CD4-positive, alpha-beta T cell treated with Interleukin-10 for 1 hour (primary cell): Measurements from ENCODE around the gene TESMIN.

Experiments
- DNase-seq: peaks from one replicate; pipeline ENCODE4 v3.0.0-alpha.2; 2020

TESMIN gene

DNA sequence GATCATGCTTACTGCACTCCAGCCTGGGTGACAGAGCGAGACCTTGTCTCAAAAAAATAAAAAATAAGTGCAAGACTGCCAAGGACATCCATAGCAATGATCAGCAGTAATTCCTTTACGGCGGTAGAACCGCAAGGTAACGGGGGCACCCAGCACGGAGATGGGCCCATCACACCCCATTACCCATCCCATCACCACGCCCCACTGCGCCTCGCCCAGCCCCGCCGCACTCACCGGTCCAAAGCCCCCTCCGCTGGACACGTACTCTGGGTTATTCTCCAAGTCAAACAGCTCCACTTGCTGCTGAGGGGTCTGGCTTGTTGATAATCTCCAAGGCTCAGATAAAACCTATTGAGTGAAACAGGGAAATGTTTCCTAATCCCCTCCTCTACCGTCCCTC, 8.7 kb upstream of the TESMIN start:
- no peak for DNase-seq

DNA sequence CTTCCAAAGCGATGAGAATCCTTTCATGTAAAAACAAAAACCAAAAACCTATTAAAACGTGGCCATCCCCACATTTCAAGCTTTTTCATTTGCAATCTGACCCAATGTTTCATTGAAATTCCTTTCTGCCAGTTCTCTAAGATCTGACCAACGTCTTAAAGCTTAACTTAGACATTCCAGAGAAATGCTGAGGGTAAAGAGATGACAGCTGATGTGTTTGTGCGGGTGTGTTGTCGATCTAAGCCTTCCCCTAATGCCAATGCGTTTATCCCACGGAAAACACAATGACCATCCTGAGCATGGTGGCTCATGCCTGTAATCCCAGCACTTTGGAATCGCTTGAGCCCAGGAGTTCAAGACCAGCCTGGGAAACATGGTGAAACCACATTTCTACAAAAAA, 6.4 kb upstream of the TESMIN start:
- no peak for DNase-seq

DNA sequence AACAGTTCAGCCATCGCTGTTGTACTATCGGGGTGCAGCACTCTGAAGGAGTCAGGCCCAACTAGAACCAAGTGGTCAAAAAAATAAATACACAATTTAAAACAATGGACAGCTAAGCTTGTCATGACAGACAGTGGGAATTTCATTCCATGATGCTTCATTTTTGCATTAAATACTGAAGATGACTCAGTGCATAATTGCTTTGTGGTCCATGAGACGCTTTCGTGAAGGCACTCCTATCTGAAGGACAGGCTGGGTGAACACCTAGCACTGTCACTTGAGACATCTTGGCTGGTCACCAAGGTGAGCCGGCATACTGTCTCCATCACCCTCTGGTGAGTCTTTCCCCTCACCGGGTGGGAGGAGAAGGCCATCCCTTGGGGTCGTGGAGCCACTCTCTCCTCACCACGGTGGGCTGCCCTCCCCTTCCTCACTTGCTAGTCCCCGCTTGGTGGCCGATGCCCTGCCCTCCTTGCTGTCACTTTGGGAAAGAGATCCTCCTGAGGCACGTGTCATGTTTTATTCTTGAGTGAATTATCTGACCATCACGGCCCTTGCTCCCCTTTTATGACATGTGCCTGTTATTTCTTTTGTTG, 4.9 kb upstream of the TESMIN start:
- DNase-seq, result no peak

DNA sequence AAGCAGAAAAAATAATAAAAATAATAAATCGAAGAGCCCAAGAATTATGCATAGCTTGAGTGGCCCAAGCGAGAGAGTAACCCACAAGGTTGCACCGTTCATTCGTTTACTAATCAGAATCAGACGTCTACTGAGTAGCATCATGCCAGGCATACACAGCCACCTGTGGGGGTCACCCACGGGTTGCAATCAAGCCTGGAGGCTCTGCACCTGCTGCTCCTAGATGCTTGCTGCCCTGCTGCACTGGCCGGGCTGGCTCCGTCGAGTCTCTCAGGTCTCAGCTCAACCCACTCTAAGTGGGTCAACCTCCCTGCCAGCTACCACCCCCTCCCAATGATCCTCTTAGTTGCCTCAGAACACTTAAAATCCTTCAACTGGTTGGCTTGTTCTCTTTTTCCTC, 2.0 kb upstream of the TESMIN start:
- no peak for DNase-seq

DNA sequence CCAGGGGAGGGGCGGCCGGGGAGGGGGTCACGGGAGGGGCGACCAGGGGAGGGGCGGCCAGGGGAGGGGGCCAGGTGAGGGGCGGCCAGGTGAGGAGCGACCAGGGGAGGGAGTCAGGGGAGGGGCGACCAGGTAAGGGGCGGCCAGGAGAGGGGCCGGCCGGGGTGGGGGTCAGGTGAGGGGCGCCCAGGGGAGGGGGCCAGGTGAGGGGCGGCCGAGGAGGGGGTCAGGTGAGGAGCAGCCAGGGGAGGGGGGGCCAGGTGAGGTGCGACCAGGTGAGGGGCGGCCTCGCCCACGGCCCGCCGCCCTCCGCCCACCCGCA, 355 bp downstream of the TESMIN start:
- no peak for DNase-seq

DNA sequence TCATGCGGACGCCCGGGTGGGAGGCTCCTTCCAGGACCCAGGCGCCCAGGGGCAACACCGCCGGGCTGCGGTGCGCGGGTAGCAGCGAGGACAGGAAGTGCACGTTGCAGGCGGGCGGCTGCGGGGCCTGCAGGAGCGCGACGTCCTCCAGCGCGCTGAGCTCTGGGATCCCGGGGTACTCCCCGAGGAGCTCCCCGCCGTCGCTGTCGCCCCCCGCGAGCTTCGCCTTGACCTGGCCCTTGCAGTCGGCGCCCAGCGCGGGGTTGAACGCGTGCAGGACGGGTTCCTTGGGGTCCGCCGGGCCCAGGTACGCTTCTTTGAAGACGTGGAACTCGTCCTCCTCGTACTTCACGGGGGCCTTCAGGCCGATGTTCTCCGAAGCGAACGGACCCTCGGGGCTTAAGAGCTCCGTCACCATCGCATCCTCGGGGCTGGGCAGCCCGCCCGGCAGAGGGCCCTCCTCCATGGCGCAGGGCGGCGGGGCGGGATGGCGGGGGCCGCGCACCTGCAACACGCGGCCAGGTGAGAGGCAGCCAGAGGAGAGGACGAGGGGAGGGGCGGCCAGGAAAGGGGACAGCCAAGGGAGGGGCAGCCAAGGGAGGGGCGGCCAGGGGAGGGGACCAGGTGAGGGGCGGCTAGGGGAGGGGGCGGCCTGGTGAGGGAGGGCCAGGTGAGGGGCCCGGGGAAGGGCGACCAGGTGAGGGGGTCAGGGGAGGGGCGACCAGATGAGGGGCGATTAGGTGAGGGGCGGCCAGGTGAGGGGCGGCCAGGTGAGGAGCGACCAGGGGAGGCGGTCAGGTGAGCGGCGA, 921 bp downstream of the TESMIN start:
- peak; percentile 14 for DNase-seq

DNA sequence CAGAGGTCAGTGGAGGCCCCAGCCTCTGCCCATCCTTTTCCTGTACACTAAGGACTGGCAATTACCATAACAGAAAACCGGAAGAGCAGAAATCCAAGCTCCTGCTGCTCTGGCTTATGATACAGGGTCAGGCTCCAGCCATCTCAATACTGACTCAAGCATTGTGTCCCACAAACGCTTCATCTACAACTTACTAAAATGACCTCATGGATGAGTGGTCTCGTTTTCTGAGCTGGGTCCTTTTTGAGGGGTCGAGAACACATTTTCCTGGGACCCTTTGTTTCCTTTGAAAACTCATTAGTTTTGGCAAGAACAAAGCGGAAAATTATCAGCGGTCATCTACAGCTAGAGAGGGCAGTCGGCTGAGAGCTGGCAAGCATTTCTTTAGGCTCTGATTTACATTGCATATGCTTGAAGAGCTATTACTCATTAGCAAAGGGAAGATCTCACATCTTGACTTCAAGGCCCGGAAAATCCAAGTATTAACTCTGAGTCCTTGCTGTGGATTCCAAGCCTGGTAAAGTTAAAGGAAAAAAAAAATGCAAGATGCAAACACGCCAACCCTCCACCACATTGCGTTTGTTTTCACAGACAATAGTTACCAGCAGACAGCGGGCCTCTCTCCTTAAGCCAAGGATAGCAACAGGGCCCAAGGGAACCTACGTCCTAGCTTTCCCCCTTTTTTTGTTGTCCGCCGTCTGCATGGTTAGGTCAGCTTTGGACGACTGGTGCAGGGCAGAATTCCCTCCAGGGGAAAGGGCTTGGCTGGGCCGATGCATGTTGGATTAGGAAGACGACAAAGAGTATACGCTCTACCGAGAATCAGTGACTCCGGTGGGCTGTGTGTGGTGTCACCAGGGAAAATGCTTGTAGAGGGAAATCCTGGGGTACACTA, 1.8 kb downstream of the TESMIN start:
- DNase-seq, result no peak

DNA sequence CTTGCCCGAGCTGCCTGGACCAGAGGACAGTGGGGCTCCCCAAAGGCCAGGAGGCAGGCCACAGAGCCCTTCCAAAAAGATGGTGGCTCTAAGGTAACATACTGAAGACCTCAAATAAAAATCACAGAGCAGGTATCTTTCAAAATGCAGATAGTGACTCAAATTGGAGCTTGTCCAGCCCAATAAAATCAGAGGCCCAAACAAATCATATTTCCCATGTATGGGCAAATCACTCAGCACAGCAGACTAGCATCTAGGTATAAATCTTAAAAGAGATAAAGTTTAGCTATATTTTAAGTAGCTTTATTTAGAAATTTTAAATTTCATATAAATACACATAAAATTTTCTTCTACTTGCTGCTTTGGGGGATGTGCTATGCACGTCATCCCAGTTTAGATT, 3.3 kb downstream of the TESMIN start:
- DNase-seq, result no peak

DNA sequence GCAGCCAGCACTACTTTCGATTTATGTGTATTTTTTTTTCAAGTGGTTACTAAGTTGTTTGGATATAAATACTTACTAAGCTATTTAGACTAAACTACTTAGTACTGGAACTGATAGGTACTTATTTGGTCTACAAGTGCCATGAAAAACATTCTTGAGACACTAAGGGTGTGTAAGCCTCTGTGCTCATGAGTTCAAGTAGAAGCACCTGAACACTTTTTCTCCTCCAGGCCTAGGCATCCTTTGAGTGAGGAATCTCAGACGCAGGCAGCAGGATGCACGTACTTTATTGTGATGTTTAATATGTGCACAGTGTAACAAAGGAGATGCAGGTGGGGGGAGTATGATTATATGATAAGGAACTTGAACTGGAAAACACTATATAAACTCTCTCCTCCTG, 7.8 kb downstream of the TESMIN start:
- DNase-seq, result no peak

DNA sequence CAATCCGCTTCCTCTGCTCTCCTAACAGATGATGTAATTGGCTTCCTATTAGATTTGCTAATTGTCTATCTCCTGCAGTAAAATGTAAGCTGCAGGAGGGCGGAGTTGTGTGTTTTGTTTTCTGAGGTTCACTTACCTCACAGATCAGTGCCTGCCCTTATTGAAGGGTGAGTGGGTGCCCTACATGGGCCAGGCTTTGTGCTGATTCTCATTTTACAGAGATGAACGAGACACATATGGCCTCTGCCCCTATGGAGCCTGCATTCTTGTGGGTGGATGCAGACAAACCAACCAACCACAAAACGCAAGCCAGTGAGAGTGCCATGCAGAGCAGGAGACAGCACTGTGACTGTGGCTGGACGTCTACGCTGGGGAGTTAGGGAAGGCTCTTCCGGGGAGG, 9.9 kb downstream of the TESMIN start:
- DNase-seq, result no peak

DNA sequence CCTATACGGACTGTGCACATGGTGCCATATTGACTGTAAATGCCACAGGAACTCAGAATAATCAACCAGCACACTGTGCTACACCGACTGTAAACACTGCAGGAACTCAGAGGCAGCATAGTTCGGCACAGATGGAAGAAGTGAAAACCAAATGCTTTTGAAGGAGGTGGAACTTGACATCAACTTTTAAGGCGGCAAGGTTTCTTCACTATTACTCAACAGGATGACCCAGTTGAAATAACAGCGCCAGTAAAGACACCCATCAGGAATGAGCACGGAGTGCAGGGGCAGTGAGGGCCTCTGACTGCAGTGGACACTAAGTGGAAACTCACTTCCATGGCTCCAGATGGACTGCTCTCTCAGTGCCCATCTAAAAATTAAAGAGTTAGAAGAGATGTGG, 15.7 kb downstream of the TESMIN start:
- DNase-seq, result no peak

DNA sequence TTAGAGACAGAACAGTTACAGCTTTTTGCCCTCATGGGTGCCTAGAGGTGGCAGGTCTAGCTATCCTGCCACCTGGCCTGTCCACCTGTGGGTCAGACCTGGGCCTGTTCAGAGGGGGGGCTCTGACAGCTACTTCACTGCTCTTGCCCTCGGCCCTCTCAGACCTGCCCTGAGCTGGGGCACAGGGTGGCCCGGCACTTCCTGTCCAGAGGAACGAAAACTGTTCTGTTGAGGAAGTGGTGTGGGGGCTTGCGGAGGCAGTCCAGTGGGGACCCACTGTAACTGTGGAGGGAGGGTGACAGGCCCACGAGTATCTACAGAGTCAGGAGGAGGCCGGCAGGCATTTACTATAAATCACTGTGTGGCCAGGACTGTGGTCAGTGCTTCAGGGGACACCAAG, 16.2 kb downstream of the TESMIN start:
- no peak for DNase-seq

DNA sequence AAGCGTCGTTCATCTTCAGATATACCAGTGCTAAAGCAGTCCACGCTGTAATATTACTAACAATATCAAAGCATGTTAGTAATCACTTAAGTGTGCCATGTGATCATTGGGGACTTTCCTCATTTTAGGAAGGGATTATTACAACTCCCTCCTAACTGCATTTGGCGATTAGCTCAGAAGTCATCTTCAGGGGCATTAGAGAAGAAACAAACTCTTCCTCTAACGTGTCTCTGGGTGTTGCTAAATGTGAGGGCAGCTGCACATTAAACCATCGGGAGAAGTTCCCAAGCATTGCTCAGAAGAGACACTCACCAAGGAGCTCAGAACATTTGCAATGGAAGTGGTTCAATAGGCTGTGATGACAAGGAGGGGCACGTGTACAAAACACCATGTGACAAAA, 17.2 kb downstream of the TESMIN start:
- DNase-seq, result no peak

DNA sequence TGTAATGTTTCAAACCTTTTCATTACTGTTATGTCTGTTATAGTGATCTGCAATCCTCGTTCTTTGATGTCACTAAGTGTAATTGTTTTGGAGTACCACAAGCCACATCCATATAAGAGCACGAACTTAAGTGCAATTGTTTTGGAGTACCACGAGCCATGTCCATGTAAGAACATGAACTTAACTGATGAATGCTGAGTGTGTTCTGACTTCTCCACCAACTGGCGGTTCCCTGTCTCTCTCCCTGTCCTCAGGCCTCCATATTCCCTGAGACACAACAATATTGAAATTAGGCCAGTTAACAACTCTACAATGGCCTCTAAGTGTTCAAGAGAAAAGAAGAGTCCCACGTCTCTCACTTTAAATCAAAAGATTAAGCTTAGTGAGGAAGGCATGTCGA, 23.5 kb downstream of the TESMIN start:
- DNase-seq, result no peak

DNA sequence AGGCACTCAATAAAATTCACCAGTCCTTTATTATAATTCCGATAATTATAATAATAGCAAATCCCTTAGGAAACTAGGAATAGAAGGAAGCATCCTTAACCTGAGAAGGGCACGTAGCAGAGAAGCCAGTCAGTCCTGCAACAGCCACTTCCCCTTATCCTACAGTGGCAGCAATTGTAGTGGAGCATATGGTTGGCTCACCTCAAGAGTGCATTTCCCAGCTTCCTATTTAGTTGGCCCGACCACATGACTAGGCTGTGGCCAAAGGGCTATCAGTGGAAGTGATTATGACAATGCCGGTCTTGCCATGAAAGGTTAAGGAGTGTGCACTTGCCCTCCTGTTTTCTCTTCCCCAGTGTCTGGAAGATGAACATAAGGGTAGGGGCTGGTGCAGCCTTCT, 27.0 kb downstream of the TESMIN start:
- DNase-seq, result no peak

DNA sequence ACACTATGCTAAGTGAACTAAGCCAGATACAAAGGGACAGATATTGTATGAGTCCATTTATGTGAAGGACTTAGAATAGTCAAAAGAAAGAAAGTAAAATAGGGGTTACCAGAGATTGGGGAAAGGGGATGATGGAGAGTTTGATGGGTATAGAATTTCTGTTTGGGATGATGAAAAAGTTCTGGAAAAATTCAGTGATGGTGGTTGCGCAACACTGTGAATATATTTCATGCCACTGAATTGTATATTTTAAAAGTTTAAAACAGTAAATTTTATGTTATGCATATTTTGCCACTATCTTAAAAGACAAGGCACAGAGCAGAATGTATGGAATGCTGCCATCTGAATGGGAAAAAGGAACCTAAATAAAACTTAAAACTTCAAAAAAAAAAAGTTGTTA, 29.2 kb downstream of the TESMIN start:
- no peak for DNase-seq

DNA sequence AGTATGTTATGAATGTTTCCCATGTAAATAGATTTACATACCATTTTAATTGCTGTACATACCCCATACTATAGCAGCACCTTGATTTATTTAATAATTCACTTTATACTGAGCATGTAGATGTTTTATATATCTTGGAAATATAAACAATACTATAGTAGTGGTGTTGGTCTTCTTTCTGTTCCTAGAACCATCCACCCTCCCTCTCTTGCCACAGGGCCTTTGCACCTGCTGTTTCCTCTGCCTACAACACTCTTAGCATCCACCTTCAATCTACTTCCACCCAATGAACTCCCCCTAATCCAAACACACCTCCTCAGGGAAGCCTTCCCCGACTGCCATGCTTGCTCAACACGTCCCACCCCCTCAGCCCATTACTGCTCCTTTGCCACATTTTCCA, 30.2 kb downstream of the TESMIN start:
- no peak for DNase-seq

DNA sequence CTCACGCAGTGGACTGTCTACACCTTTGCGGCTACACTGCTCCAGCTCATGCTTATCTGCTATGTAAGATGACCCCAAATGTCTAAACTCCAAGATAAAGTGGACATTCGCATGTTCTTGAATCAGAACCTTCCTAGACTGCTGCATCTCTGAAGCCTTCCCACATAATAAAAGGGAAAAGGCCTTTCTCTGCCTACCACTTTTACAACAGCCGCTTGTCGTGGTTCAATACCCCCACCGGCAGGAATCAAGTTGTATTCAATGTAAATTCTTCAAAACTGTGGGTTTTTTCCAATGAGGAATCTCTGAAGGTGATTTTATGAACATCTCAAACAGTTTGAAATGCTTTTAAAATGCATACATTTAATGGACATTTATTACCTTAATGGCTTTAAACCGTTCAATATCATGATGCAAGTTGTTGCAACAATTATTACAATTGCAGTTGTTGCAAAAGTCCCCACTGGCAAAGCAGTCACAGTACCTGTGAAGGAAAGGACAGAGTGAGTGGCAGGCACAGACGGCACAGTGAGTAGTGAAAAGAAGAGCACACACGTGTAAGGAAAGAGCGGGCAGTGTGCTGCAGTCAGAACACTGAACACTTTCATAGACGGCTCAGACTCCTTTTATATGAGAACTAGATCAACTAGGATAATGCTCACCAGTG, 35.7 kb downstream of the TESMIN start:
- DNase-seq, result no peak

DNA sequence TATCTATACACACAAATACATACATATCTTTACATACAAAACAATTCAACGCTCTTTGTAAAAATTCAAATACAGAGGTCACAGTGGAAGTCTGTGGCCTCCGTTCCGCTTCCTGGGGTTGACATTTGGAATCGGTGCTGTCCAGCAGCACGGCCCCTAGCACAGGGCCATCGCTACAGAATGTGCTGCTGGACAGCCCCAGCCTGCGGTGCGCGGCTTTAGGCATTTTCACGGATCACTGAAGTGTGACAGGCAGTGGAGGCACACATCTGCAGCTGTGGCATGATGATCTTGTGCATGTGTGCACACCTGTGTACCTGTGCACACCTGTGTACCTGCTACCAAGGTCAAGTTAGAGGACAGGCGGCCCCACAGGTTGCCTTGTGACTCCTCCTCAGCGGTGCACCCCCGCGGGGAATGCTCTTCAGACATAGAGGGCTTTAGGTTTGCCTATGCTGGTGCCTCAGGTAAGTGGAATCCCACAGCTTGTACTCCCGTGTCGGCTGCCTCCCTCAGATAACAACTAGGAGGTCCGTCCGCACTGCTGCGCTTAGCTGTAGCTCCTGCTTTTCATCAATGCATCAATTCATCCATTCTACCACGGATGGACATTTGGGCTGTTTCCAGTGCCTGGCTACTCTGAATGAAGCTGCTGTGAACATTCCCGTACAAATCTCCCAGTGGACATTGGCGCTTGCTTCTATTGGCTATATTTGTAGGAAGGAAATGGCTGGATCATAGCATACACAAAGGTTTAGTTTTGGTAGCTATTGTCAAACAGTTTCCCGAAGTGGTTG, 37.1 kb downstream of the TESMIN start:
- DNase-seq, result no peak

DNA sequence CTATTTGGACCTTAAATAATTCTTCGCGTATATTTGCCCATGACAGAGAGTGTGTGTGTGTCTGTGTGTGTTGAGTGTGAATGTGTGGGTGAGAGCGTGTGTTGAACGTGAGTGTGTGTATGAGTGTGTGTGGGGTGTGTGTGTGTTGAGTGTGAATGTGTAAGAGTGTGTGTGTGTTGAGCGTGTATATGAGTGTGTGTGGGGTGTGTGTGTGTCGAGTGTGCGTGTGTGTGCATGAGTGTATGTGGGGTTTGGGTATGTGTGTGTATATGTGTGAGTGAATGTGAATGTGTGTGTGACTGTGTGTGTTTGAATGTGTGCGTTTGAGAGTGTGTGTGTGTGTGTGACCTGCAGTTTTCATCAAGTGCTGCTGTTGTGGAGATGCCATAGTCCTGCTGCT, 40.2 kb downstream of the TESMIN start:
- DNase-seq, result no peak

DNA sequence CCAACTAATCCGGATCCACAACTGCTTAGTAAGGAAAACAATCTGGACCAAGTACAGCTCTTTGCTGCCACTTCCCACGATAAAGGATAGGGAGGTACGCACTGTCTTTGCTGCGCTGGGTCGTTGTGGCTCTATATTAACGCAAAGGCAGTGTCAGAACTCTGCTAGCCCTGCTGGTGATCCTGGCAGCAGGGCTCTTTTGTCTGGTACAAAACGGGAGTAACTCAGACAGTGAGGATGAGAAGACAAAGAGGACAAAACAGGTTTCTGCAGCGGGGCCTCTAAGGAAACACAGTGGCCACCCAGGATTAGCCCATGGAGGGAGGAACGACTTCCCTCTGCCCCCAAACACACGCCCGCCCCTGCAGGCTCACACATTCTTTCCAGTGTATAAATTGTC, 40.9 kb downstream of the TESMIN start:
- DNase-seq, result no peak

DNA sequence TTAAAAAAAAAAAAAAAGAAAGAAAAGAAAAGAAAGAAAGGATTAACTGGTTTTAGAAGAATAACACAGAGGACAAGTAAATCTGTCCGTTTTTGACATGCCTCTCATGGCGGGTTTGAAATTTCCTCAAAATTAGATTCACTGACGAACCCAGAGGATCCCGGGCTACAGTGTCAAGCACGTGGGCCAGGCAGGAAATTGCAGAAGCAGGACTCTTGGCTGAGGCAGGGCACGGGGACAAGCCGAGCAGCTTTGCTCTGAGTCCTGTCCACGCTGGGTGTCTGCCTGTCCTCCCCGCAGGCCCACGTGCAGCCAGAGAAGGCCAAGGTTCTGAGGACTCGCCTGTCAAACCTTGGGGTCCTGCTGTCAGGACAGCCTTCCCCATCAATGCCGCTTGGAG, 42.3 kb downstream of the TESMIN start:
- no peak for DNase-seq

DNA sequence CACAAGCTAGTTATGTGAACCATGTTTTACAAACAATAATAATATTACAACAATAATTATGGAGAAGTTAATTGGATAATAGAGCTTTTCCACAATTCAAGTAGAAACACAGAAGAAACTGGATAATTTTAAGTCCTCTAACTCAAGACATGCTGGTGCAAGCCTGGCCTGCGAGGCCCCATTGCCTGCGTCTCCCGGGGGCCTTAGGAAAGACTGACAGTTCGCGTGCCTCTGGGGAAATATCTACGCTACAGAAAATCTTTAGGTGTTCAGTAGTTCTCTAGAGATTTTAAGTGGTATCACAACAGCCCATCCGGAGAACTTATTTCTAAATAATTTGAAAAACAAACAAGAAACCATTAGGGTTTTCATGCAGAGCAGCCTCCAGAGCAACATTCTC, 43.8 kb downstream of the TESMIN start:
- no peak for DNase-seq
